ENCODE results near the gene APOA5.

DNA sequence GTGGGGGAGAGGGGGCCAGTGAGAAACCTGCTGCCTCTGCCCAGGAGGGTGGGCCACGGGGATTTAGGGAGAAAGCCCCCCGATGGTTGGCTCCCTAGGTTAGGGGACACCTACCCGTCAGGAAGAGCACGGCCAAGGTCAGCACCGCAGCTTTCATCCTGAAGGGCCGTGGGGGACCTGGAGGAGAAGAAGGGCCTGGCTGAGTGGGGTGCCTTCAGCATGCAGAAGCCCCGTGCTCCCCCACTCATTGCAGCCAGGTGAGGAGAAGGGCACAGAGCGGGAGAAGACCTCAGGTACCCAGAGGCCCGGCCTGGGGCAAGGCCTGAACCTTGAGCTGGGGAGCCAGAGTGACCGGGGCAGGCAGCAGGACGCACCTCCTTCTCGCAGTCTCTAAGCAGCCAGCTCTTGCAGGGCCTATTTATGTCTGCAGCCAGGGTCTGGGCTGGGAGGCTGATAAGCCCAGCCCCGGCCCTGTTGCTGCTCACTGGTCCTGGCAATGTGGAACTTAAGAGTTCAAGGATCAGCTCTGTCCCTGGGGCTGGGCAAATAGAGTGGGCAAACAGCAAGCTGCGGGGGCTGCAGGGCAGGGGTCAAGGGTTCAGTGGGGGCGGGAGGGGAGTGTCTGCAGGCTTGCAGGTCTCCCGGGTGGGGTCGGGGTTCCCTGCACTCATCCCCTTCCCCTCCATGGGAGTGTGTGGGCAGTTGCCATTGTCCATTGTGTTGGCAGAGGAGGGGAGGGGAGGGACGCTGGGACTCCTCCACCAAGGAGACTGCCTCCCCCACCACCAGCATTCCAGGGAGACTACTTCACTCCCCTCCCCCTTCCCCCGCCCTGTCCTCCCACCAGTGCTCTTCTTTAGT lies 45.8 kb upstream of the APOA5 start, which contains the start of gene APOA1:
- no peak for TF ChIP-seq RAD21 (IDR thresholded peaks at IDR 0.05; ENCODE audit: low read length)
- TF ChIP-seq, protein P1, sequence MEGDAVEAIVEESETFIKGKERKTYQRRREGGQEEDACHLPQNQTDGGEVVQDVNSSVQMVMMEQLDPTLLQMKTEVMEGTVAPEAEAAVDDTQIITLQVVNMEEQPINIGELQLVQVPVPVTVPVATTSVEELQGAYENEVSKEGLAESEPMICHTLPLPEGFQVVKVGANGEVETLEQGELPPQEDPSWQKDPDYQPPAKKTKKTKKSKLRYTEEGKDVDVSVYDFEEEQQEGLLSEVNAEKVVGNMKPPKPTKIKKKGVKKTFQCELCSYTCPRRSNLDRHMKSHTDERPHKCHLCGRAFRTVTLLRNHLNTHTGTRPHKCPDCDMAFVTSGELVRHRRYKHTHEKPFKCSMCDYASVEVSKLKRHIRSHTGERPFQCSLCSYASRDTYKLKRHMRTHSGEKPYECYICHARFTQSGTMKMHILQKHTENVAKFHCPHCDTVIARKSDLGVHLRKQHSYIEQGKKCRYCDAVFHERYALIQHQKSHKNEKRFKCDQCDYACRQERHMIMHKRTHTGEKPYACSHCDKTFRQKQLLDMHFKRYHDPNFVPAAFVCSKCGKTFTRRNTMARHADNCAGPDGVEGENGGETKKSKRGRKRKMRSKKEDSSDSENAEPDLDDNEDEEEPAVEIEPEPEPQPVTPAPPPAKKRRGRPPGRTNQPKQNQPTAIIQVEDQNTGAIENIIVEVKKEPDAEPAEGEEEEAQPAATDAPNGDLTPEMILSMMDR (conservative IDR thresholded peaks at IDR 0.05; ENCODE audit: low read depth, low read length) = no peak
- no peak for TF ChIP-seq MXI1 (IDR thresholded peaks at IDR 0.05; ENCODE audit: borderline replicate concordance, low read depth, low read length)
- no peak for TF ChIP-seq RCOR1 (IDR thresholded peaks at IDR 0.05; ENCODE audit: insufficient replicate concordance, low read length)
- no peak for TF ChIP-seq POLR2A (IDR thresholded peaks at IDR 0.05; ENCODE audit: low read depth, low read length)
- no peak for TF ChIP-seq NFE2L2 (IDR thresholded peaks at IDR 0.05; ENCODE audit: low read depth, low read length)
- TF ChIP-seq MAFK (IDR thresholded peaks at IDR 0.05; ENCODE audit: low read depth, low read length) = no peak
- no peak for TF ChIP-seq BHLHE40 (IDR thresholded peaks at IDR 0.05; ENCODE audit: low read depth, low read length)

Measured in IMR-90 (cell line).